ACC112 (cell line): ENCODE measurements around the gene SMIM27.
"Not testable (repeated sequence)": the region's sequence is repeated elsewhere in the genome, so short reads cannot be mapped to it uniquely, and the experiment has no call there.

Experiments used
- H2AFZ ChIP-seq: fragments of 200-600 bp; sonication (generic); one replicate; pipeline ENCODE4 v1.6.0; 2017; ENCODE audit warnings: antibody characterized with exemption, low read length; ENCODE audit not compliant: unreplicated experiment
- H3K27ac ChIP-seq: fragments of 200-600 bp; sonication (generic); 2 replicates; pipeline ENCODE4 v1.5.1; 2014; ENCODE audit warnings: low read depth, mild to moderate bottlenecking, antibody characterized with exemption, low read length, moderate library complexity
- H3K27me3 ChIP-seq: fragments of 200-600 bp; sonication (generic); 2 replicates; pipeline ENCODE4 v1.6.1; 2014; ENCODE audit warnings: mild to moderate bottlenecking, antibody characterized with exemption, low read length, moderate library complexity, mixed read lengths; ENCODE audit not compliant: insufficient read depth
- H3K36me3 ChIP-seq: fragments of 200-600 bp; sonication (generic); 2 replicates; pipeline ENCODE4 v1.6.1; 2016; ENCODE audit warnings: mild to moderate bottlenecking, antibody characterized with exemption, low read length, moderate library complexity, mixed read lengths; ENCODE audit not compliant: insufficient read depth
- H3K4me1 ChIP-seq: fragments of 200-600 bp; sonication (generic); one replicate; pipeline ENCODE4 v1.6.1; 2016; ENCODE audit warnings: low read length, mixed read lengths; ENCODE audit not compliant: insufficient read depth, unreplicated experiment, control insufficient read depth
- H3K4me3 ChIP-seq: fragments of 200-600 bp; sonication (generic); 2 replicates; pipeline ENCODE4 v1.5.1; 2014; ENCODE audit warnings: mild to moderate bottlenecking, low read depth, low read length
- H3K79me2 ChIP-seq: fragments of 200-600 bp; sonication (generic); one replicate; pipeline ENCODE4 v1.6.0; 2016; ENCODE audit warnings: low read length; ENCODE audit not compliant: control insufficient read depth, unreplicated experiment, insufficient read depth

The SMIM27 gene

DNA sequence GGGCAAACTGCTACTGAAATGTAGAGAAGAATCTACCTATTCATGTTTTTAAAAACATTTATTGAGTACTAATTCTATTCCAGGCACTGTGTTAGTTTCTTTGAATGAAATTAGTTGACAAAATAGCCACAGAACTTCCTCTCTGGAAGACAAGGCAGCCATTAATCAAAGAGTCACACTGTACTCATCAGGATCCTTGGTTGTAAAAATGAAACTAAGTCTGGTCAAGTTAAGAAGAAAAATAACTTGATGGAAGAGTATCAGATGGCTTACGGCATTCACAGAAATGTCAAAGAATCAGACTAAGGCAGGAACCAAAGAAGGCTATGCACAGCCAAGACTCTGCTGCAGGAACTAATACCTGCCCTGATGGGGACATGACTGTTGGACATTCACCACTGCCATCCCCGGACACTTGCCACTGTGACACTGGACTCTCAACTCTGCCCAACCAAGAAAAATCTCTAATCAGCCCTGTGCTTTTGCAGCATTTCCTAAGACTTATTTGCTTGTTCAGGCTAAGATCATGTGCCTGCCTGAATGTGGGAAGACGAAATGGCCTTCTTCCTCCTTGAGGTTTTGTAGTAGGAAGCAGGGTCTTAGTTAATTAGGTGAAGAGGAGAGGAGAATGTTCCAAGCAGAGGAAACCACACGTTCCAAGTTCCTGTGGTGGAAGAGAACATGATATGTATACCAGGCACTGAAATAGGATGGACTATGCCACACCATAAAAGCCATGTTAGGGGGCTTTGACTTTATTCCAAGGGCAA is 44.2 kb downstream of the SMIM27 start:
- no peak overlapping the region for H3K27ac ChIP-seq
- H3K4me1 ChIP-seq, result no peaks in the 10 kb centered on the region
- H3K36me3 ChIP-seq, result no peaks in the 10 kb centered on the region
- H3K79me2 ChIP-seq, result no peaks in the 10 kb centered on the region
- H2AFZ ChIP-seq, result no peak overlapping the region
- H3K27me3 ChIP-seq, result peaks cover 25% of the 10 kb centered on the region; the same call in 1 of the 2 replicates
- no peak overlapping the region for H3K4me3 ChIP-seq

- no peaks in the 10 kb centered on the region for H3K79me2 ChIP-seq
- no peak overlapping the region for H2AFZ ChIP-seq
Measured at GRCh38 chr9:32596936-32597335, 44.8 kb downstream of the SMIM27 start.

DNA sequence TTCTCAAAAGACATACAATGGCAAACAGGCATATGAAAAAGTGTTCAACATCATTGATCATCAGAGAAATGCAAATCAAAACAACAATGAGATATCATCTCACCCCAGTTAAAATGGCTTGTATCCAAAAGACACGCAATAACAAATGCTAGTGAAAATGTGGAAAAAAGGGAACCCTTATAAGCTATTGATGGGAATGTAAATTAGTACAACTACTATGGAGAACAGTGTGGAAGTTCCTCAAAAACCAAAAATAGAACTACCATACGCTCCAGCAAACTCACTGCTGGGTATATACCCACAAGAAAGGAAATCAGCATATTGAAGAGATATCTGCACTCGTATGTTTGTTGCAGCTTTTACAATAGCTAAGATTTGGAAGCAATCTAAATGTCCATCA is 46.9 kb downstream of the SMIM27 start:
- H3K36me3 ChIP-seq, H3K79me2 ChIP-seq, H3K4me3 ChIP-seq, H3K27ac ChIP-seq, H2AFZ ChIP-seq, H3K4me1 ChIP-seq: not testable (repeated sequence)
- H3K27me3 ChIP-seq, result peaks cover 34% of the 10 kb centered on the region; the same call in 1 of the 2 replicates

More at GRCh38 chr9:32596936-32597335, 44.8 kb downstream of the SMIM27 start:
- Histone ChIP-seq H3K36me3 (no peaks in the 10 kb centered on the region), H3K27me3 (peaks cover 28% of the 10 kb centered on the region; the same call in 1 of the 2 replicates), H3K4me1 (no peaks in the 10 kb centered on the region), H3K4me3 (no peak overlapping the region), H3K27ac (no peak overlapping the region)
